WTC11 (cell line): ENCODE data around the gene TMEM135. TPM values are rescaled to one million over a fixed set of nuclear protein-coding genes. Genes with fewer than 3 reads are reported as not detected.

Experiments used
- ATAC-seq: fragments of 200-7000 bp; cut with Tn5 transposase; 2 replicates; pipeline ENCODE4 v1.10.0; 2021; ENCODE audit warnings: mild to moderate bottlenecking, moderate library complexity
- CTCF ChIA-PET: fragments of 300-600 bp; sonication (Branson Sonifier 250); formaldehyde crosslinking; loops from one replicate; lab custom pipeline; 2021; ENCODE audit warnings: antibody characterized with exemption; lab: Charles Lee
- POLR2A ChIA-PET: fragments of 350-600 bp; sonication (Branson Sonifier 250); formaldehyde crosslinking; loops from one replicate; lab custom pipeline; 2021; ENCODE audit warnings: antibody characterized with exemption; lab: Charles Lee
- DNase-seq: peaks from one replicate; pipeline ENCODE4 v3.0.0; 2021; ENCODE audit warnings: low spot score
- H3K27ac Mint-ChIP-seq: 2 replicates; pipeline ENCODE4 v1.8.0; 2021; ENCODE audit warnings: mixed read lengths
- H3K27me3 Mint-ChIP-seq: 2 replicates; pipeline ENCODE4 v1.8.0; 2021; ENCODE audit warnings: low read depth, mild to moderate bottlenecking, moderate library complexity, mixed read lengths
- H3K36me3 Mint-ChIP-seq: 2 replicates; pipeline ENCODE4 v1.8.0; 2021; ENCODE audit warnings: mixed read lengths
- H3K4me1 Mint-ChIP-seq: 2 replicates; pipeline ENCODE4 v1.8.0; 2022; ENCODE audit warnings: mixed read lengths
- H3K4me3 Mint-ChIP-seq: 2 replicates; pipeline ENCODE4 v1.8.0; 2021; ENCODE audit warnings: mild to moderate bottlenecking, moderate library complexity, mixed read lengths
- H3K9me3 Mint-ChIP-seq: 2 replicates; pipeline ENCODE4 v1.8.0; 2021; ENCODE audit warnings: mixed read lengths
- AR ChIP-seq: fragments of 250-450 bp; sonication (Bioruptor Pico); IDR thresholded peaks from 2 replicates; pipeline ENCODE4 v1.9.0; 2021; ENCODE audit warnings: mild to moderate bottlenecking
- E2F5 ChIP-seq: sonication (generic); formaldehyde crosslinking; IDR thresholded peaks from 2 replicates; pipeline ENCODE4 v1.8.1; 2022; ENCODE audit warnings: mild to moderate bottlenecking, moderate library complexity, missing genetic modification reagents
- EMX1 ChIP-seq: fragments of 250-450 bp; sonication (Bioruptor Pico); IDR thresholded peaks from 2 replicates; pipeline ENCODE4 v1.8.0; 2021; ENCODE audit warnings: mild to moderate bottlenecking
- ERG ChIP-seq: fragments of 250-450 bp; sonication (Bioruptor Pico); IDR thresholded peaks from 2 replicates; pipeline ENCODE4 v1.8.0; 2021; ENCODE audit warnings: mild to moderate bottlenecking
- FOXP4 ChIP-seq: sonication (generic); formaldehyde crosslinking; IDR thresholded peaks from 2 replicates; pipeline ENCODE4 v1.8.0; 2022; ENCODE audit warnings: mild to moderate bottlenecking, missing genetic modification reagents
- GRHL2 ChIP-seq: fragments of 250-450 bp; sonication (Bioruptor Pico); IDR thresholded peaks from 2 replicates; pipeline ENCODE4 v1.8.0; 2022; ENCODE audit warnings: mild to moderate bottlenecking, moderate library complexity; ENCODE audit not compliant: insufficient replicate concordance, severe bottlenecking
- MYBL2 ChIP-seq: sonication (generic); formaldehyde crosslinking; IDR thresholded peaks from 2 replicates; pipeline ENCODE4 v1.8.1; 2023; ENCODE audit warnings: mild to moderate bottlenecking, moderate library complexity, missing genetic modification reagents
- NFATC4 ChIP-seq: fragments of 250-450 bp; sonication (Bioruptor Pico); IDR thresholded peaks from 2 replicates; pipeline ENCODE4 v1.9.0; 2021; ENCODE audit warnings: mild to moderate bottlenecking
- NFE2L1 ChIP-seq: sonication (generic); formaldehyde crosslinking; IDR thresholded peaks from 2 replicates; pipeline ENCODE4 v1.8.1; 2023; ENCODE audit warnings: missing genetic modification reagents
- NFYB ChIP-seq: sonication (generic); formaldehyde crosslinking; conservative IDR thresholded peaks from 2 replicates; pipeline ENCODE4 v1.8.0; 2022; ENCODE audit warnings: low read depth, missing genetic modification reagents
- NR1H2 ChIP-seq: sonication (generic); formaldehyde crosslinking; IDR thresholded peaks from 2 replicates; pipeline ENCODE4 v1.9.0; 2021; ENCODE audit warnings: mild to moderate bottlenecking, moderate library complexity, missing genetic modification reagents
- NR3C1 ChIP-seq: sonication (generic); formaldehyde crosslinking; conservative IDR thresholded peaks from 2 replicates; pipeline ENCODE4 v1.8.1; 2023; ENCODE audit warnings: low read depth, mild to moderate bottlenecking, missing genetic modification reagents
- SMAD4 ChIP-seq: sonication (generic); formaldehyde crosslinking; IDR thresholded peaks from 2 replicates; pipeline ENCODE4 v1.8.0; 2022; ENCODE audit warnings: mild to moderate bottlenecking, missing genetic modification reagents
- SP1 ChIP-seq: sonication (generic); formaldehyde crosslinking; conservative IDR thresholded peaks from 2 replicates; pipeline ENCODE4 v1.8.1; 2022; ENCODE audit warnings: missing genetic modification reagents
- STAT6 ChIP-seq: sonication (generic); formaldehyde crosslinking; conservative IDR thresholded peaks from 2 replicates; pipeline ENCODE4 v1.8.1; 2023; ENCODE audit warnings: mild to moderate bottlenecking, low read depth, missing genetic modification reagents, moderate library complexity
- ZMAT4 ChIP-seq: fragments of 250-450 bp; sonication (Bioruptor Pico); IDR thresholded peaks from 2 replicates; pipeline ENCODE4 v1.9.0; 2021; ENCODE audit warnings: mild to moderate bottlenecking
- ZNF219 ChIP-seq: sonication (generic); formaldehyde crosslinking; IDR thresholded peaks from 2 replicates; pipeline ENCODE4 v1.8.0; 2023; ENCODE audit warnings: missing genetic modification reagents, mild to moderate bottlenecking, borderline replicate concordance
- ZNF263 ChIP-seq: sonication (generic); formaldehyde crosslinking; IDR thresholded peaks from 2 replicates; pipeline ENCODE4 v1.8.1; 2022; ENCODE audit warnings: low read depth, mild to moderate bottlenecking, moderate library complexity, missing genetic modification reagents
- ZNF317 ChIP-seq: sonication (generic); formaldehyde crosslinking; IDR thresholded peaks from 2 replicates; pipeline ENCODE4 v1.8.1; 2023; ENCODE audit warnings: low read depth, mild to moderate bottlenecking, moderate library complexity, missing genetic modification reagents, borderline replicate concordance
- ZNF416 ChIP-seq: fragments of 250-450 bp; sonication (Bioruptor Pico); IDR thresholded peaks from 2 replicates; pipeline ENCODE4 v1.9.0; 2021; ENCODE audit warnings: mild to moderate bottlenecking, inconsistent platforms
- ZNF423 ChIP-seq: fragments of 250-450 bp; sonication (Bioruptor Pico); IDR thresholded peaks from 2 replicates; pipeline ENCODE4 v2.1.2; 2022; ENCODE audit warnings: mild to moderate bottlenecking, moderate library complexity
- total RNA-seq: library from RNA; stranded (reverse); gene quantifications from 3 replicates; pipeline ENCODE4 v1.2.3, GENCODE V29; 2021

The TMEM135 gene
- total RNA-seq, 1 experiment from 2014 or later: 35.8 TPM

GRCh38 chr11:87239531-87239930 is 201.8 kb downstream of the TMEM135 start:
- DNase-seq (no peak), ATAC-seq (no peak)
- Mint-ChIP-seq H3K4me1 (no peaks in the 10 kb centered on the region), H3K27ac (no peak overlapping the region), H3K9me3 (0 out of 2 replicates have a peak, but pooled peaks cover 2% of the 10 kb centered on the region), H3K36me3 (no peaks in the 10 kb centered on the region; the same call in 1 of the 2 replicates), H3K4me3 (no peak overlapping the region), H3K27me3 (no peaks in the 10 kb centered on the region)
- POLR2A ChIA-PET: no interaction called here
- TF ChIP-seq NFATC4: no peak
- no peak for TF ChIP-seq ZNF263 (CRISPR knock-in tag)
- no peak for TF ChIP-seq SP1 (CRISPR knock-in tag)
- no peak for TF ChIP-seq ZNF423
- no peak for TF ChIP-seq AR (CRISPR knock-in tag)
- TF ChIP-seq ZNF317 (CRISPR knock-in tag): no peak
- CTCF ChIA-PET: interaction anchor here (0.8 kb wide), 1 partner anchor 301 kb away, joined by 3 read pairs; no protein-coding TSS in a partner anchor

GRCh38 chr11:87251560-87251959 is 213.8 kb downstream of the TMEM135 start:
- POLR2A ChIA-PET: no interaction called here
- ATAC-seq (no peak), DNase-seq (no peak)
- Mint-ChIP-seq H3K27me3 (no peaks in the 10 kb centered on the region), H3K4me3 (no peak overlapping the region), H3K4me1 (peaks cover 5% of the 10 kb centered on the region), H3K36me3 (peaks cover 21% of the 10 kb centered on the region), H3K27ac (no peak overlapping the region), H3K9me3 (peaks cover 20% of the 10 kb centered on the region)
- CTCF ChIA-PET: no interaction called here
- no peak for TF ChIP-seq STAT6 (CRISPR knock-in tag)
- TF ChIP-seq EMX1 (CRISPR knock-in tag): no peak
- no peak for TF ChIP-seq ZMAT4 (CRISPR knock-in tag)
- TF ChIP-seq NFYB: no peak
- TF ChIP-seq E2F5: no peak
- no peak for TF ChIP-seq ERG (CRISPR knock-in tag)
- TF ChIP-seq ZNF416 (CRISPR knock-in tag): no peak
- TF ChIP-seq SMAD4 (CRISPR knock-in tag): no peak
- no peak for TF ChIP-seq NFE2L1
- no peak for TF ChIP-seq MYBL2 (CRISPR knock-in tag)

- ChIA-PET CTCF (no interaction called here), POLR2A (no interaction called here)
- Mint-ChIP-seq H3K27ac (no peak overlapping the region), H3K9me3 (peaks cover 9% of the 10 kb centered on the region), H3K4me1 (peaks cover 5% of the 10 kb centered on the region), H3K4me3 (no peak overlapping the region), H3K27me3 (no peaks in the 10 kb centered on the region), H3K36me3 (peaks cover 8% of the 10 kb centered on the region)
- no peak for ATAC-seq
- DNase-seq: no peak
- no peak for TF ChIP-seq GRHL2
- no peak for TF ChIP-seq NR3C1 (CRISPR knock-in tag)
- no peak for TF ChIP-seq NR1H2 (CRISPR knock-in tag)
- TF ChIP-seq NFATC4: no peak
- TF ChIP-seq FOXP4 (CRISPR knock-in tag): no peak
- no peak for TF ChIP-seq ZNF219 (CRISPR knock-in tag)
Measured at GRCh38 chr11:87252869-87253268, 215.1 kb downstream of the TMEM135 start.
